Inferior parietal cortex (tissue), 1 donor: ENCODE data around the gene ELMO1.

Experiments
- DNase-seq: peaks from one replicate; pipeline ENCODE4 v3.0.0-alpha.2; 2016; ENCODE audit errors: extremely low spot score

ELMO1 gene

DNA sequence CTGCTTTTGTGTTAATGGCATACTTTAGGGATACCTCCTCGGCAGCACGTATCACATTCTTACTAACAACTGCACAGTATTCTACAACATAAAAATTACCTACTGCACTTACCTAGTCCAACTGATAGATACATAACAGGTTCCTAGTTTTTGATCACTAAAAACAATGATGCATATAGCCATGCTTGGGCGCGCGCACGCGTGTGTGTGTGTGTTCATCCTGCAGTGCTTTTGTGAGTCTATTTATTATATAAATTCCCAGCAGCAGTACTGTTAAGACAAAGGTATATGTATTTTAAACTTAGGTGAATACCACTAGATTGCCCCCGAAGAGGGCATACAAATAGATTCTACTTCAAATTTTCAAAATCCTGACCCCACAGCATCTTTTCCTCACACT lies 181.4 kb downstream of the ELMO1 start:
- no peak for DNase-seq

DNA sequence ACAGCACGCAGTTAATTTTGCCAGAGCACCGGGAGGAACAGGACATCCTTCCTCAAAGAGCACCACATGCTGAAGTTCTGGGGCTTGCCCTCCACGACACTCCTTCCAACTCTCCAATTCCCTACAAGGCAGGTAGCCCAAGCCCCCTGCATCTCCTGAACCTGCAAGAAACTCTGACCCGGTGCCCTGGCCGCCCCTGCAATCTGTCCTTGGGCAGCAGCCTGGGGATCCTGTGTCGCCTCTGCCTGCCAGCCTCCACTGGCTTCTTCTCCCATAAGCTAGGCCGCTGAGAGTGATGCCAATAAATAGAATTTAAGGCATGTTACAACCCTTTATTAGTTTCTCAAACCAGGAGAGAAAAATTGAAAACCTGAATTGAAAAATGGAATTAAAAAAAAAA lies 182.8 kb downstream of the ELMO1 start:
- DNase-seq = no peak

DNA sequence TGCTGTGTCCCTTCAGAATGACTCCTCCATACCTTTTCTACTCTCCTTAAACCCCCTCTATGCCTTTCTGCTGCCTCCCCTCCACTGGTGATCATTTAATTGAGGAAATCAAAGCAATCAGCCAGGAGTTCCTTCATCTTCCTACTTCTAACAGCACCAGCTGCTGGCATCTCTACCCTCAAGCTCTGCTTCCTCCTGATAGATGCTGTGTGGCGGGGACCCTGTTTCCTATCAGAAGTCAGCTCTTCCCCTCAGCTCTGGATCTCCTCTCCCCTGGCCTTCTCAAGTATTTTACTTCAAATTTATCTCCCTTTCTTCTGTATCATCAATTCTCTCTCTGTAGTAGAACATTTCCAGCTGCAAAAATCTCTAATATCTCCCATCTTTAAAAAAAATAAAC lies 183.7 kb downstream of the ELMO1 start:
- no peak for DNase-seq

DNA sequence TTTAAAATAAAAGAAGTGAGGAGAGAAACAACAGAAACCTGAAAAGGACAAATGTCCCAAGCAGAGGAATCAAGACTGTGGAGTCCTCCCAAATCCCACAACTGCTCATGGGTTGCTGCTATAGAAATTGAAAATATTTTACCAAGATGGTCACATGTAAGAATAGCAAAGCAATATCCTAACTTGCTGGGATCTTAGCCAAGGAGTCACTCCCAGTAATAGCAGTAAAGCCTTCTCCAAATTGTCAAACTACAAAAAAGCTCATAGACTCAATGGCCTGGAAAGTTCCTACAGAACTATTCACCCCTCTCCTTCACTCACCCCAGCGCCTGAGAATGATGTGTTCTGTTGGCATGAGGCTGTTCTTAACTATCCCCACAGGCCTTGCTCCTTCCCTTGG lies 186.5 kb downstream of the ELMO1 start:
- DNase-seq = no peak

DNA sequence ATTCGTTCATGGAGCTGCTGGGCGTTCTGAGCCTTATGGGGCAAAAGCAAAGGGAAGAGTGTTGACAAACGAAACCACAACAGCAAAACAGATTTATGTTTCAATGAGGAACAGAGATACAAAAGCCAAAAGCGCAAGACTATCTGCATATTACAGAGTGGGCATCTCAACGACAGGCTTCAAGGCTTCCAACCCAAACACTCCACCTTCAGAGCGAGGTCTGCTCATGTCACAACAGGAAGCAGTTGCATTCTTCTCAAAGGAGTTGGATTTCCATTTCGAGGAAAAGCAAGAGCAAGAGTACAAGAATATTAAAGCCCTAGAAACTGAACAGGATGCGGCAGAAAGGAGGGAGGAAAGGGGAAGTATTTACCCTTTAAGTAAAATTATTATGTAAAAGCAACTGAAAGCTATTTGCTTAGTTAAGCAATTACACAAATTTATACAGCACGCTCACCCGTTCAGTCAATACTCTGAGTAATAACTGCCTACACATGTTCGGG lies 189.3 kb downstream of the ELMO1 start:
- DNase-seq = no peak

DNA sequence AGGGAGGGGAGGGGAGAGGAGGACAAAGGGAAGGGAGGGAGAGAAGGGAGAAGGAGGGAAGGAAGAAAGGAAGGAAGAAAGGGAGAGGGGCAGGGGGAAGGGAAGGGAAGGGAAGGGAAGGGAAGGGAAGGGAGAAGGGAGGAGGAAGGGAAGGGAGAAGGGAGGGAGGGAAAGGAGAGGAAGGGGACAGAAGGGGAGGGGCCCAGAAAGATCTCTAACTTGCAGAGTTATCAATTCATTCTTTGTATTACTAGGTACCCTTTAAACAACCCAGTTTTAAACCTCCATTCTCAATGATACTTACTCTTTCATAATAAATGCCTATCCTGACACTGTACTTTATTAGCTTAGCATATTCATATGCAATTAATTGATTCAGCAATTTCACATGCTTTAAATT lies 192.0 kb downstream of the ELMO1 start:
- no peak for DNase-seq

DNA sequence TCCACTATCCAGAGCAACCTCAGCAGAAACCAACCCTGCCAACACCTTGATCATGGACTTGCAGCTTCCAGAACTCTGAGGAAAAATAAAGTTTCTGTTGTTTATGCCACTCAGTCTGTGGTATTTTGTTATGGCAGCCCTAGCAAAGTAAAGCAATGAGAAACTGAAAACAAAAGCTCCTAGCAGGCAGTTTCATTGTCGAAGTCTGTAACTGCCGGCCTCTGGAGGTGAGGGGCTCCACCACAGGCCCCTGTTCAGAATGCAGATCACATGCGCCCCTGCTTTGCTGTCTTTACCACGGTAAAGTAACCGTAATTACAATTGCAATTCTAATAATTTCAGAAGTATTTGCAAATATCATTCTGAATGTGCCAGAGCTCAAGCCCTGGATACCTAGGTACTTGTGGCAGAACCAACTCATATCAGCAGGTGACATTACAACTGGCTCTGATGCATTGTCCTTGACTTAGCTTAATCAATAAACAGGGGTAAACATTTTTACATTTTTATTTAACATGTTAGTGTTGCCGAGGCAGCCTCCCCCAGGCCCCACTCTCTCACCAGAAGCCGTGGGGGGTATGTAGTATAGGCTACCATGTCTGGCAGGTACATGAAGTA lies 193.2 kb downstream of the ELMO1 start:
- no peak for DNase-seq

DNA sequence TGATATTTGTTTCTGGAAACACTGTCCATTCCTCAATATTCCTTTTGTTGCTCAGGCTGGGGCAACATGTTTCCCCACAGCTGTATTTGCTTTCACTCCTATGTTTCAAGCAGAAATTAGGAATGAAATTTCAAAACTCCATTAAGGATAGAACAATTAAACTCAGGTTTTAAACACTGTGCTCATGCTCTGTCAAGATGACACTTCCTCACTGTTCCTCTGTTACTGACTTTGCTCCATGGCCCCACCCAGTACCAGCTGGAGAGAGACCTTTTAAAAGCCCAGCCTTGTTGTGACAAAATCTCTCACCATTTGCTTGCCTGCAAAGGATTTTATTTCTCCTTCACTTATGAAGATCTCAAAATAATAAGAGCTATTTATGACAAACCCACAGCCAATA lies 197.4 kb downstream of the ELMO1 start:
- DNase-seq = no peak

DNA sequence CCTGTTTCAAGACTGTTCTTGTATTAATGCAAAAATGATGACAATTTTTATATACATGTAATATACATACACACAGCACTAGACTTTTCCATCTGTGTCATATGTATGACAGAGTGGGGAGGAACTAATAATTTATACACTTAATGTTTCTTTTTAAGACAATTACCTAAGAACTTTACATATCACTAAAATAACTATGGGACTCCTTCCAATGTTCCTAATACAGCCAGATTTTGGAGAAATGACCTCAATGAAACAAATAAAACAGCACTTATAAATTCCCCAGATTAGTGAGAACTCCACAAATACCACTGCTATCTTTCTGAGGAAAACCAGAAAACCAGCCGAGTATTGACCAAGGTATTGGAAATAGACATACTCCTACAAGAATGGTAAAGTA lies 199.4 kb downstream of the ELMO1 start:
- no peak for DNase-seq

DNA sequence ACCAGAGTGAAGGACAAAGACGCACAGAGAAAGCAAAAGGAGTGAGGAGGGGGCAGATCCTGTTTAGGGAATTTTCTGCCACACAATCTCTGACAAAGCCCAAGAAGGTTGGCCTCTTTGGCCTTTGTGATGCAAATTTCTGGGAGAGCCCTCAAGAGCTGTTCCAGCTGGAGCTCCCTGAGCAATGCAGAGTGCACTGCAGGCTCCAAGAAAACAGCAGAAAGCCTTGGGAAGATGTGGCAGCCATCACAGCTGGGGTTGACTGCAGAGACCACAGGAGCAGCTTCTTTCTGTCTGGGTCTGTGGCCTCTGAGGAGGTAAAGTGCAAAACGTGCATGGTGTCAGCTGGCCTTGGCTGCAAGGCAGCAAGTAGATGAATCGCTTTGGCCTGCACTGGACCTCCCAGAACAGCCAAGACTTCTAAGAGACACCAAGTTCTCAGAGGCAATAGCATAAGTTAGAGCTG lies 200.2 kb downstream of the ELMO1 start:
- no peak for DNase-seq

DNA sequence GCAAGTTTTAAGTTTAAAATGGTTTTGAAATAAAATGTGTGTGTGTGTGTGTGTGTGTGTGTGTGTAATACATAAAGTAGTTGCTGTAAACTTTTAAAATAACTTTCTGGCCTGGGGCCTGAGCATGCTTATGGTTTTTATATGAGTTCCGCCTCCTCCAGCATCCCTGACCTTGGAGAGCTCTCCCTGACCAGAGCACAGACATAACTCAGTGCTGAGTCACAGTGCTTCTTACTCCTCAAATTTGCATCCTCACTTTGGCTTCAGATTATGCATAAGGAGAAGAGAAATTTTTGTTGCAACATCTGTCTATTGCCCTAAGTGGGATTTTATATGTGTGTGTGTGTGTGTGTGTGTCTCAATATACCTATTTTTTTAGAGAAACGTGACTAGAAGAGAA lies 200.8 kb downstream of the ELMO1 start:
- DNase-seq = no peak

DNA sequence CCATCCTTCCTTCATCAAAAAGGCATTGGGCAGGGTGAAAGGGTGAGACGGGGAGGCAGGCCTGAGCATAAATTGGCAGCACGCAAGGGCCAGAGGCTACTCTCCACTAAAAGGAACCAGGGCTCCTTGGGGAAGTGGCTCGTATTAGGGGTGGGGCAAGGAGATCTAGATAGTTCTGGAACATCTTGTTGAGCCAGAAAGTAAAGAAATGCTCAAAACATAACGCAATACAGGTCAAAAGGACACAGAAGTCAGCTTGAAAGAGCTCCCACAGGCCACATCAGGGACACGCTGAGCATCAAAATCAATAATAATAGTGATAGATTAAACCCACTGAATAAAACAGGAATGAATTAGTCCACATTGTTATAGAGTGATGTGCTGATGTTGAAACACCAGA lies 203.1 kb downstream of the ELMO1 start:
- DNase-seq = no peak

DNA sequence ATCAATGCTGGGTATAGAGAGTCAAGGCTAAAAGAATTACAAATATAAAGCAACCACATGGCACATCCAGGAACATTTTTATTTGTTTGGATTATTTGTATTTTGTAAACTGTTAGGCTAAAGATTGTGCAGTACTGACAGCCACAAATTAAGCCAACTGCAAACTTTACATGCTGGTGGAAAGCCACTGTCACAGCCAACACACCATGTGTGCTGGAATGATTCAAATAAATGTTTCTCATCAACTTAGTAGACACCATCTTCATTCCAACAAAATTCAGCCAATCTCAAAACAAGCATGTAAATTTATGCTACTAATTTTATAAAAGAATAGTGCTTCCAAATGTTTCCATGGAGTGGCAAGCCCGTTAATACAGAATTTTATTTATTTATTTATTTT lies 211.8 kb downstream of the ELMO1 start:
- DNase-seq = no peak

DNA sequence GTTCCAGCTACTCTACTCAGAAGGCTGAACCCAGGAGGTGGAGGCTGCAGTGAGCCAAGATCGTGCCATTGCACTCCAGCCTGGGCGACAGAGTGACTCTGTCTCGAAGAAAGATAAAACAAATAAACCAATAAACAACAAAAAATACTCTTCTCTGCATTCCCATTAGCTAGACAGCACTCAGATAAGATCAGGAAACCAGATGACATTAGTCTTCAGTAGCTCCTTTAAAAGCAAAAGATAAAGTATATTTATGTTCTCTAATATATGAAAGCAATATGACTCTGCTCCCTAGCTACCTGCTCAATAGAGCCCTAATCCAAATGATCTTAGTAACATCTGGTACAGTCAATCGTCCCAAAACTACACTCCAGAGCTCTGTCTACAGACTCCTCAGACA lies 212.9 kb downstream of the ELMO1 start:
- no peak for DNase-seq

DNA sequence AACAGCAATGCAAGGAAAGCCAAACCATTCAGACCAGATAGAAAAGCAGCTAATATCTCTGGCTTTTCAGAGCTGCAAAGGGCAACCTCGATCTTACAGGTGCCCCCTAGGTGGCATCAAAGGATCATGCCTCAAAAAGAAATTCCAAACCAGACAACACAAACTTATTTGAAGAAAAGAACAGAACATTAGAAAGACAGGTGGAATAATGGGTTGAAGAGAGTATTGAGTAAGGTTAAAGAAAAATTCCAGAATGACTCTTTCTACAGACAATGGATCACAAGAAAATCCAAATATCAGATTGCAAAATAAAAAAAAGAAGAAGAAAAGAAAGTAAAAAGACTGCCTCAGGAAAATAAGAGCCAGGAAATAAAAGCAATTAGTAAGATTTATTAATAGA lies 213.7 kb downstream of the ELMO1 start:
- peak; percentile 69 for DNase-seq

DNA sequence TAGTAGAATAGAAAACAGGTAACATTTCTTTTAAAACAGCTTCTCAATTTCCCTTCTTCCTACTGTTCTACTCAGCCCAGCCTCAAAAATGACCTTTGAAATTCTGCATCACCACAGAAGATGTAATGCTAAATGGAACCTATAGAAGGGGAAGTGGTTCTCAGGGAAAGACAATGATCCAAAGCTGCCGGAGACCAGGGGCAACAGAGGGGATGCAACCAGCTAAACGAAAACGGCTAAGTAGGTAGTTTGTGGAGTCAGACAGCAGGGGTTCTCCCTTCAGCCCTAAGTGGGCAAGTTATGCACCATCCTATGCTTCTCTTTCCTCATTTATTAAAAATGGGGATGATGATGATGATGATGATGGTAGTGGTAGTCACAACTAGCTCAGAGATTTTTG lies 214.3 kb downstream of the ELMO1 start:
- no peak for DNase-seq

DNA sequence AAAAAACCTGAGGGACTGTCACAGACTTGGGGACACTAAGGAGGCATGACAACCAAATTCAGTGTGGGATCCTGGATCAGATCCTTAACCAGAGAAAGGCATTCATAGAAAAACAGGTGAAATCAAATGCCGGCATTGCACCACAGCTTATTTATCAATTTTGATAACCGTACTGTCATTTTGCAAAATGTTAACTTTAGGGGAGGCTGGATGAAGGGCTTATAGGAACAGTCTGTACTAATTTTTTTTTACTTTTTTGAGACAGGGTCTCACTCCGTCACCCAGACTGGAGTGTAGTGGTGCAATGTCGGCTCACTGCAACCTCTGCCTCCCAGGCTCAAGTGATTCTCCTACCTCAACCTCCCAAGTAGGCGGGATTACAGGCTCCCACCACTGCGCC lies 217.1 kb downstream of the ELMO1 start:
- no peak for DNase-seq

DNA sequence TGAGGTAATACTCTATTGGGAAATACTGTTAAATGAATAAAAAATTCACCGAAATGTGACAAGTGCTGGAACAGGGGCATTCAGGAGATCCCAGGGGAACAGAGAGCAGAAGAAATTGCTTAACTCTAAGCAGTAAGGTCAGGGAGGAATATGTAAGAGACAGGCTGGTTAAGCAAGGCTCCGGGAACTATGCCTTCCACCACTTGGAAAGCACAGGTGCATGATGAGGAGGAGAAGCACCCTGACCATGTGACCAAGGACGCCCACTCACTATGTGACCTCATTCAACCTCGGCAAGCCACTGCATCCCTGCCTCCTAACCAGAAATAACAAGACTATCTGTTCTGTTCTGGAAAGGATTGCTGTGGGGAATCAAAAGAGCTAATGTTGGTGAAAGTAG lies 218.4 kb downstream of the ELMO1 start:
- DNase-seq = no peak

DNA sequence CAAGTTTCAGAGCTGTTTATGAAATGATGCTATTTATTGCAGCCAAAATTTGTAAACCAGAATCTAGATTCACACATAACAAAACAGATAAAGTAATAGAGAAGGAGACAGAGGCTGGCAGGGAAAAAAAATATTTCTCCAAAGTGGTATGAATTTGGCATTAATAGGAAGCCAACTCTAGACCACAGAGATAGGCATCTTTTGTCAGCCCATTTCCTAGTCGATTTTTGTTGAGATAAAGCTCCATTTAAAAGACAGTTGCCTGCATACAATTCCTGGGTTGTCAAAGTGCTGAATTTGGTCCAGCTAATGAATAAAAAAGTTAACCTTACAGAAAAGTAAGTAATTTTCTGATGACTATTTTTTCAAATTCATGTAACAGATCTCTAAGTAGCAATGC lies 219.3 kb downstream of the ELMO1 start:
- DNase-seq = no peak

DNA sequence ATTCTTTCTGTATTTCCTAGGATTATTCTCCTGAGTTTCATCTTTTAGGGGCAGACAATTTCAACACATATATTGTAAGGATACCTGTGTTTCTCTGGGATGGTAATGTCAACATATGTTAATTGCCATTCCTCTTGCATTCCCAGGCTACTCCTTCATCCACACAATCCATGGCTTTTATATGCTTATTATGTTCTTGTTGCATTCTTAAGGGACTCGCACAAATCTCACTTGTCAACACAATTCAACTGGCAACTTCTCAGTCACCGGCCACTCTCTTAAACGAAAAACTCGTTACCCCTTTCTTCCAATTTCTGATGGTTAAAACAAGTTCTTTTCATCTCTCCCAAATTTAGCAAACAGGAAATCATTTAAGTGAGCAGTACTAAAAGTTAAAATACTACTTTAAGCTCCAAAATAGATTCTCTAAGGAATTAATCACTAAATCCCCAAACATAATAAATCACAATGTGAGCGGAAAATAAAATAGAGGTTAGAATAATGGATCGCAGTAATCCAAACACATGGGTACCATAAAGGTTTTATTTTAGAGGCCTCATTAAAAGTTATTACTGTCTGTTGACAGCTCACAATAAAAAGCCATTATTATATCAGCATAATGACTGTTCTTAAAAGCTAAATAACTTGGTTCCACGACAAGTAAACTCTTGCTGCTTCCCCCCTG lies 223.2 kb downstream of the ELMO1 start:
- DNase-seq = no peak

DNA sequence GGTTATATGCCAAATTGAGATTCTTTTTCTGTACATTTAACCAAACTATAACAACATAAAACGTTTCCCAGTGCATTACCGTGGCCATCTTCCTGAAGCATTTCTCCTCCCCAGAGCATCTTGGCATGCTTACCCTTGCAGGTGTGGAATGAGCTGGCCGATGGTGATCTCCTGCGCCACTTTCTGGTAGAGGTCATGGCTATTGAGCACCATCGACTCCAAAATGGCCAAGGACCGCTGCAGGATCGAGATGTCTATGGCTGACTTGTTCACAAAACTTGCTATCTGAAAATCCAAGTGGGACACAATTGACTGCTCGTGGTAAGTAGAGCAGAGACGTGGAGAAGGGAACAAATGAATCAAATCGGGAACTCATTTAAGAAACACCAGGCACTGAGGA lies 223.9 kb downstream of the ELMO1 start:
- DNase-seq = no peak

DNA sequence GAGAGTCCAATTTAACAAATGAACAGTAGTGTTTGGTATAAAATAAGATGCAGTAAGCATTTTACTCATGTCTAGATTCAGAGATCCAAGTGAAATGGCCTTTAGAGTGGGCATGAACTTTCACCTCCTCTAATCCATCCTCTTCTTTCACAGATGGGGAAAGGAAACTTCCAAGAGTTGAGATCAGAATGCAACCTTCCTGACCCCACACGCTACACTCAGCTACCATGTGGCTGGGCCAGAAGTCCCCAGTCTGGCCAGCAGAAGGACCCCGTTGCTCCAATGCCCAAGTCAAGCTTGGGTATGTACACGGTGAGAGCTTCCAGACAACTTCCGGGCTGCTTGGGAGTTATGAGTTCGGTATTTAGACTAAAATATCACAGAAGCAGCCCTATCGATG lies 228.0 kb downstream of the ELMO1 start:
- DNase-seq = no peak

DNA sequence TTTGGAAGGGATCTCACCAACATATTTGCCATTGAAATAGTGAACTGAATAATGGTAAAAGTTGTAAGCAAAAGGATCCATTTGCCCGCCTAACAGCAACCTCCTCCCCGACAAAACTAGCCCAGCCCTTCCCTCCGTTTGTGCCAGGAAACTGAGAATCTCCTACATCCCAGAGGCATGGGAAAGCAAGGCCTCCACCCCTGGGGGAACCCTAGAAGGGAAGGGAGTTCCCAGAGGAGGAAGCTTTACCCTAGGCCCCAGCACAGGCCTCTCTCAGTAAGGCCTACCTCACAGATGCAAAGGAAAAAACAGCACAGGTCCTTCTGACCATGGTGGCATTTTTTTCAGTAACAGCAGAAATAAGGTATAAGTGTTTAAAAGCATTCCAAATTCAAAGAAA lies 229.7 kb downstream of the ELMO1 start:
- DNase-seq = no peak

DNA sequence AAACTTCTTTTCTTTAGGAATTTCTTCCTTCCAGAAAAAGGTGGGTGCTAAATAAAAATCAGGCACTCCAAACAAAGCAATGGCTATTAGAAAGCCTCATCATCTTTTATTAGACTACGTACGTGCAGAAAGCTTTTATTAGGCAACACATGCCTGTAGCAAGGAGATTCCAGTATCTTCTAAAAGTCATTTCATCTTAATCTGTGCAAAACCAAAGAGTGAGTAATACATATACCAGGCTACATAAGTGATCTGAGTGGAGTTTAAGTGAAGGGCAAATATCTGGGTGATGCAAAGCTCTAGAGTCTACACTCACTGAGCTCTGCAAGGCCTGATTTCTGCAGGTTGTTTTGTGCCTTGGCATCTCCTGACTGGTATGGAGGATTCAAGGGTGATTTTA lies 231.7 kb downstream of the ELMO1 start:
- no peak for DNase-seq
